ENCODE measurements around the gene EP400.

EP400 gene

DNA sequence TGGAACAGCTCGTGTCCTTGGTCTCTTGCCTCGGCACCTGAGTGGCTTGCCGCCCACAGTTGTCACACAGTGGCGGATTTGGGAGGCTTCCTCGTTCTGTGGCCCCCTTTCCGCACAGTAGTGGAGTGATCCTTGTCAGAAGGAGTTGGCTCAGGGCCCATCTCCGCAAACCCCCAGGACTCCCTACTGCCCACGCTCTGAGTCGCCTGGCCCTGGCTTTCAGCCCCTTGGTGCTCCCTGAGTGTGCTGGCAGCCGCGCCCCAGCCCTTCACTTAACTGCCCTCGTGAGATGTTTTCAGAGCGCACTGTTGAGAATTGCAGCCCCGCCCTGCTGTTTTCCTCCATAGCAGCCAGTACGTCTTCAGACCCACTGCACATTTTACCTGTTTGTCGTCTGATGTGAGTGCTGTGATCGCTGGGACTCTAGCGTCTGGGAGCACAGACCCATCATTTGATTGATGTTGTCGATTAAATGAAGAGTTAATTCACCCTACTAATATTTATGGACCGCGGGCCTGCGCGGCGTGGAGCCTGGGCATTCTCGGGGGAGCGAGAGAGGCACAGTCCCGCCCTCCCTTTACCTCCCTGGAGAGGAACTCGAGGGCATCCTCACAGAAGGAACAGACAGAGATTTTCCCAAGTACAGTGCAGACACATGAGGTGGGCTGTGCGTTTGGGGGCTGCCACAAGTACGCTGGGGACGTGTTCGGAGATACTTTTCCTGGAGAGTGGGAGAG is 102.6 kb downstream of the EP400 start:
- no peak for DNase-seq

DNA sequence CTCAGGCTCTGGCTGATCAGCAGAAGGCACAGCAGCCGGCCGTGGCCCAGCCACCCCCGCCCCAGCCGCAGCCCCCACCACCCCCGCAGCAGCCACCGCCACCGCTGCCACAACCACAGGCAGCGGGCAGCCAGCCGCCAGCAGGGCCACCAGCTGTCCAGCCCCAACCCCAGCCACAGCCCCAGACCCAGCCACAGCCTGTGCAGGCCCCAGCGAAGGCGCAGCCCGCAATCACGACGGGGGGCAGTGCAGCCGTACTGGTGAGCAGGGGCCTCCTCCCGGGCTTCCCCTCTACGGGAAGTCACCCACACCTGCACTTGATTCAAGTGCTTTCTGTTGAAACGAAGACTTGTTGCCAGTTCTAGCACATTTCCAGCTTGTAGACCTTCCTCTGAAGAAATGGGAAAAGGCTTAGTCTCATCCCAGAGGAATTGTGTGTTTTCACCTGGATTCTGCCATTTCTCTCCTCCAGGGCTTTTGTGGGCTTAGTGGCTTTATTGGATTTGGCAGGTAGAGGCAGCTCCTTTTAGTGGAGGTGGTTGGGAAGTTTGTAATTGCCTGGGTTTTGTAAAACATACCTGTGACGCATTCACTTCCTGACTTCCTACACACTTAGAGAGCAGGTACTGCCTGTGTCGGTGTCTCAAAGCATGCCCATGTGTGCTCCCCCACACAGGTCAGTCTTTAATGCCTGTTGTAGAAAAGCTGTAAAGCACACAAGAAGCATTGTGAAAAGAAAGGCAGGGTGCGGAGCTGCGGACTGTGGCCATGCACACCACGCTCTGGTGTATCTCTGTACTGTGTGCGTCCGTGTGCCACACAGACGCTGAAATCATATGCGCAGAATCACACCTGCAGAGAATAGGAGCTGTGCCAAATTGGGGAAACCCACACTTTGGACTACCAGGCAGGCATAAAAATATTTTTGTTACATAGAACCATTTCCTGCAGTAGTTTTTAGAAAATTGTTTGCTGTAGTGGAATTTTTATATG is 103.9 kb downstream of the EP400 start:
- no peak for DNase-seq

DNA sequence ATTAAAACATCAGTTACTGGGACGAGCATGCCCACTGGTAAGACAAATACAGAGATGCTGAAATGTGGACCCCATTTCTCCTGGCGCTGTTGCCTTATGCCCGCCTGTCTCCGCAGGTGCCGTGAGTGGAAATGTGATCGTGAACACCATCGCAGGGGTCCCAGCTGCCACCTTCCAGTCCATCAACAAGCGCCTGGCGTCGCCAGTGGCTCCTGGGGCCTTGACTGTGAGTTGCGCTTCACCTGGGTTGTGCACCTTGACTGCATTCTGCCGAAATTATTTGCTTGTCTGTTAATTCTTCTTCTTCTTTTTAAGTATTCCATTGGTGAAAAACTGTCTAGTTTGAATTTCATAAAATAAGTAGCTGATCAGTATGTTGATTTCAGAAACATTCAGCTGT is 105.2 kb downstream of the EP400 start:
- no peak for DNase-seq

DNA sequence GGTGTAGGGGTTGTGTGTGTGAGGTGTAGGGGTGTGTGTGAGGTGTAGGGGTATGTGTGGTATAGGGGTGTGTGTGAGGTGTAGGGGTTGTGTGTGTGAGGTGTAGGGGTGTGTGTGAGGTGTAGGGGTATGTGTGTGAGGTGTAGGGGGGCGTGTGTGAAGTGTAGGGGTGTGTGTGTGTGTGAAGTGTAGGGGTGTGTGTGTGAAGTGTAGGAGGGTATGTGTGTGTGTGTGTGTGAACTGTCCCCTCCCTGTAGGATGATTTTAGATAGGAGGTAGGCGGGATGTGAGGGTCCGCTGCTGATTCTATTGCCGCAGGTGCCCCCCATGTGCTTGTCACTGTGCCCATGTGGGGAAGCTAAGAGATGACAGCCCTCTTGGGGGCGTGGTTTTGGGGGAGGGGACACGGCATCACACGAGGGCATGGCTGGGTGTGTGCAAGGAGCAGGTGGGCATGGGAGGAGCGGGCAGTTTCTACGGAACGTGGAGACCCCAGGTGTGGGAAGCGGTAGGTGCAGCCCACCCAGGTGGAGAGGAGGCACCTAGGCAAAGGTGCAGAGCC is 105.9 kb downstream of the EP400 start:
- no peak for DNase-seq

DNA sequence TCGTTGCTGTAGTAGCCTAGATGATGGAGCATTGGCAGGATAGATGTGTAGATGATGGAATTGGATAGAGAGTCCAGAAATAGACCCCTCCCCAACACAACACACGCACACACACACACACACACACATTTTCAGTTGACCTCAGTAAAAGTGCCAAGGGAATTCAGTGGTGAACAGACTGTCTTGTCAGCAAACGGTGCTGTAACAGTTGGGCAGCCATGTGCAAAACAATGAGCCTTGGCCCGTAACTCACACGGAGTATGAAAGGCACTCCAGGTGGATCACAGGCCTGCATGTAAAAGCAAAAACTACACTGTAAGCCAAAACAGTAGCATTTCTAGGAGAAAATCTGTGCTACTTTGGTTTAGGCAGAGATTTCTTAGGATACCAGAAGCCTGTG is 106.6 kb downstream of the EP400 start:
- DNase-seq, result no peak

DNA sequence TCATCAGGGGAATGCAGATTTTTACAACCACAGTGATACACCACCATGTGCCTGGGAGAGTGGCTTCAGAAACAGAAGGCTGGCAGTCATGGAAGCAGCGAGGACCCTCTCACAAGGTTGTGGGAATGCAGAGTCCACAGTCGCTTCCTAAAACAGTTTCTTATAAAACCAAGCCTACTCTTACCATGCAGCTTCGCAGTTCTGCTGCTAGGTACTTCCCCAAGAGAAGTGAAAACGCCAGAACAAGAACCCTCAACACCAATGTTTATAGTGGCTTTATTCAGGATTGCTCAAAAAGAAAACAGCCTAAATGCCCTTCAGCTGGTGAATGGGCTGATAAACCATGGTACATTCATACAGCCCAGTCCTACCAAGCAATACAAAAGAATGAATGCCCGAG is 107.2 kb downstream of the EP400 start:
- no peak for DNase-seq

DNA sequence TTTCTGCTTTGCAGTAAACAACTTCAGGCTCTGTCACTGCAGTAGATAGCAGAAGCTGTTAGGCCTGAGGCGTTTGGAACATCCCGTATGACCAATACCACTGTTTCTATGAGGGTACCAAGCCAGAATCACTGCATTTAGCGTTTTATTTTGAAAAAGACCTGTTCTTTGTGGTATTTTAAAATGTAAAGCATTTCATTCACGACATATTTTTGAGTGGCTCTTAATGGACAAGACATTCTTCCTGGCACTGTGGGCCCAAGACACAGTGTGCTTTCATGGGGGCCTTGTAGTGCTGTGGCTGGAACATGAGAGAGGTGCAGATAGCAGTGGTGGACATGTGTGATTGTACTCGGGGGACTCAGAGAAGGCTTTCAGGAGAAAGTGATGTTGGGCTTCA is 107.9 kb downstream of the EP400 start:
- no peak for DNase-seq

DNA sequence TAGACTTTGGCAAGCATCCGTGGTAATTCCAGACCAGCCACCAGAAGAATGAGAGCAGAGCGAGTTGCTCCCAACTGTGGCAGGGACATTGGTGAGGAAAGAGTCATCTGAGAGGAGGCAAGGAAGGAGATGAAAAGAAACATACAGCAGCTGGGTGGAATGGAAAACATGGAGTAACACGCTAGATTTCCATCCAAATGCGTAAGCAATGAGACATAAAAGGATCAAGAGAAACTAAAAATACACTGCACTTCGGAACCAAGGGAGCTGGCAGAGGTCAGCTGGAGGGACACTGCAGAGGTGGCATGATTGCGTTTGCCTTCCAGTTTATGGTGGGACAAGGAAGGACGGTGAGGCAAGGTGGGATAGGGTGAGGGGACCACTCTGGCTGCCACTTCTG is 111.5 kb downstream of the EP400 start:
- no peak for DNase-seq

DNA sequence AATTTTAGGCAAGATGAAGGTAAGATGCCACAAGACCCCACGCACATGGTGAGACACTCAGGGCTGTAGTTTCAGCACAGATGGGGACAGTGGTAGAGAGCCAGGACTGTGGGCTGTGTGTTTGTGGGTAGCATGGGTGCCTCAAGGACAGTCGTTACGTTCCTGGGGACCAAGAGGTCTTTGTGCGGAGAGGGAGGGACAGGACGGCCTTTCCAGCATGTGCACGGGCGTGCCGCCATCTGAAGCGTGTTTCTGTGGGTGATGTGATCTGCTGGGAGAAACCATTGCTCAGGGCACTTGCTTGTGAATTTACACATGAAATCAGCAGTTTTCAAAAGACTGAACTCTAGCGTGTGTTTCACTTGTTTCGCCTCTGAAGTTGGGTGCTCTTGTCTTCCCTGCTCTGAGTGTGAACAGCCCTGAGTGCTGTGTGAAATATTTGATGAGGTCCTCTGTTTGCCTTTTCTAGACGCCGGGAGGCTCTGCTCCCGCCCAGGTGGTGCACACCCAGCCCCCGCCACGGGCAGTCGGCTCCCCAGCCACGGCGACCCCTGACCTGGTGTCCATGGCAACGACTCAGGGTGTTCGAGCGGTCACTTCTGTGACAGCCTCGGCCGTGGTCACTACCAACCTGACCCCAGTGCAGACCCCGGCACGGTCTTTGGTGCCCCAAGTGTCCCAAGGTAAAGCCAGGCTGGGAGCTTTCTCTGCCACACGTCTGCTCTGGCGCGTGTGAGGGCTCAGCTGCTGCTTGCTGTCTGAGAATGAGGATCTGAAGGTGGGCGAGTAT is 112.1 kb downstream of the EP400 start:
- no peak for DNase-seq

DNA sequence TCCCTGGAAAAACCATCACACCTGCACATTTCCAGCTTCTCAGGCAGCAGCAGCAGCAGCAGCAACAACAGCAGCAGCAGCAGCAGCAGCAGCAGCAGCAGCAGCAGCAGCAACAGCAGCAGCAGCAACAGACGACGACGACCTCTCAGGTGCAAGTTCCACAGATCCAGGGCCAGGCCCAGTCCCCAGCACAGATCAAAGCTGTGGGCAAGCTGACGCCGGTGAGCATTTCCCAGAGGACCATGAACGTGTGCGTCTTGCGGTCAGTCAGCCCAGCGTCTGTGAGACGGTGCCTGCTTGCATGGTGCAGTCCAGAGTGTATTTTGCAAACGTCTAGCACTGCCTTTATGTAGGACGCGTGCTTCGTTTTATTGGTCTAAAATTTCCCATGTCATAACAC is 112.7 kb downstream of the EP400 start:
- DNase-seq, result no peak

DNA sequence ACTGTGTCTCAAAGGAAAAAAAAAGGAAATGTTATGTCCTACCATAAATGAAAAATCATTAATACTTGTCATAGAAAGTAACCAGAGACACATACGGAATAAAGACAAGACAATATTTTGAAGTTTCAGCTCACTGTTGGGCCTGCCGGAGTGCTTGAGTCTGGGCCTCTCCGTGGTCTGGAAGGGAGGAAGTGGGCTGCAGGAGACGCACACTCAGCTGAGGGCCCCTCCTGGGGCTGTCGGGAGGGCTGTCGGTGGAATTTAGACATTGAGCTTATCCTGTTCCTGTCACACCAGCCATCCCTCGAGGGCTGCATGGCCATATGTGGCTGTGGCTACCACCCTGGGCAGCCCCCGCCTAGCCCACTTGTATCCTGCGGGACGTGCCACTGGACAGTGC is 113.7 kb downstream of the EP400 start:
- DNase-seq, result no peak

DNA sequence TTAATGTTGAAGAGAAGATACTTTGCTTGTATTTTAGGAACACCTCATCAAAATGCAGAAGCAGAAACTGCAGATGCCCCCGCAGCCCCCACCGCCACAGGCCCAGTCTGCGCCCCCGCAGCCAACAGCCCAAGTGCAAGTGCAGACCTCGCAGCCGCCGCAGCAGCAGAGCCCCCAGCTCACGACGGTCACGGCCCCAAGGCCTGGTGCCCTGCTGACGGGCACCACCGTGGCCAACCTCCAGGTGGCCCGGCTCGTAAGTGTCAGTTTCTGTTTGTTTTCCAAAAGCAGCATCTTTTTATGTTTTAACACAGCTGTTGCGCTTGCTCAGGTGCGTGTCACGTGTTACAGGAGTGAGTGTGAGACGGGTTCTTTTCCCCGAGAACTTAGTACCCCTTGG is 114.9 kb downstream of the EP400 start:
- no peak for DNase-seq

DNA sequence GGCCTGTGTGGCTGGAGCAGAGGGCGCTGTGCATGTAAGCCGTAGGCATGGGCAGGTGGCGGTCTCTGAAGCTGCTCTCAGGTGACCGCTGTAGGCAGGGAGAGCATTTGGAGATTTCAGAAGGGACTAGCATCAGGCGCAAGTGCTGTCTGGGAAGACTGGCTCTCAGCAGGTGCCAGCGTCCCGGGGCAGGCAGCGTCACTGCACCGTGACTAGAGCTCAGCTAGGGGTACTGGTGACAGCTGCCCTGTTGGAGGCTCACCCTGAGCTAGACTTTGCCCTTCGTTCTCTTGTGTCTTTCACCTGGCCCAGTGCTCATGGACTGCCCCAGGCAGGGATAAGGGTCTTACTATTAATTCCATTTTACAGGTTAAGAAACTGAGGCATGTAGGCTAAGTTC is 115.5 kb downstream of the EP400 start:
- no peak for DNase-seq

DNA sequence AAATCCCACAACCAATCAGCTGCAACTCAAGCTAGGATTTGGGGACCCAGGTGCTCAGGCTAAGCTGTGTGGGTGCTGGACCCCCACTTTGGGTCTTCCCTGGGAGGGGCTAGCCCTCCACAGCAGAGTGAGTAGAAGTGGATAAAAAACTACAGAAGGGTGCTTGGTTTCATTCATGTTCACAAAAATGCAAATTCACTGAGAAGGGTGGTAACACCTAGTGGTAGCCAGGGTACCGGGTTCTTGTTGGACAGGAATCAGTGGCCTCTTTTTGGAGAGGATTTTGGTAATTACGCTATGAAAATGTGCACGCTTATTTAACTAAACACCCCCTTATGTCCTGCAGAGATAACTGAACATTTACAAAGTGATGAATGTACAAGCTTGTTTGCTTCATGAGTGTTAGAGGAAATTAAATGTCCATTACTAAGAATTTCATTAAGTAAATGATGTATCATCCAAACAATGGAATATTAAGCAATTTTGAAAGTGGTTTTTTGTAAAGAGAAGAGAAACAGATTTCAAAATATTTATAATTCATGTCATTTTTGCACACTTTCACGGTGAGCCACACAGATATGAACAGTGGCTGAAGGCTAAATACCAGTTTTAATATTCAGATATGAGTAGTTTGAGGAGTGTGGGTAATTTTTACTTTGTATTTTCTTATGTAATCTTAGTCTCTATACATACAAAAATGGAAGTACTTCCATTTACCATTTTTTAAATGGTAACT is 116.0 kb downstream of the EP400 start:
- no peak for DNase-seq

DNA sequence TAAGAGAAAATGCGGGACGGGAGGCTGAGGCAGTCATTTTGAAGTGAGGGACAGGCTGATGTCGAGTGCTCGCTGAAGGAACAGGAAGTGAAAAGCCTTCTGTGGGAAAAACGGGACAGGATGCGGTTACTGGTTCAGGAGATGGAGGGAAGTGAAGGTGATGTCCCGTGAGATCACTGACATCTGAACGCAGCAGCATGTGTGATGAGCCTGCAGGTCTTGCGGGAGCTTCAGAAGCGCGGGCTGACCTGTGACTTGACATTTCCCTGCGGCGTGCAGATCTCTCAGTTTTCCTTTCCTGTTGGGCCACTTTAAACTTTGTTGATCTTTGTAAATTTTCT is 116.6 kb downstream of the EP400 start:
- no peak for DNase-seq

DNA sequence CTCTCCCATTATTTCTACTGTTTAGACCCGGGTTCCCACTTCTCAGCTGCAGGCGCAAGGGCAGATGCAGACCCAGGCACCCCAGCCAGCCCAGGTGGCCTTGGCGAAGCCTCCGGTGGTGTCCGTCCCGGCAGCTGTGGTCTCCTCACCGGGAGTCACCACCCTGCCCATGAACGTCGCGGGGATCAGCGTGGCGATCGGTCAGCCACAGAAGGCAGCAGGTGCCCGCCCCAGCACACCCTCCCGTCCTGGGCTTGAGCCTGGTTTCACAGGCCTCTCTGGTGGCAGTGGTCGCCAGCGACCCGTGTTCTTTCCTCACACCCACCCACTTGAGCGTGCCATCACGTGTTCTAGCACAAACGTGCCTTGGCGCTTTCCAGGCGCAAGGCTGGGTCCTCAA is 117.0 kb downstream of the EP400 start:
- no peak for DNase-seq

DNA sequence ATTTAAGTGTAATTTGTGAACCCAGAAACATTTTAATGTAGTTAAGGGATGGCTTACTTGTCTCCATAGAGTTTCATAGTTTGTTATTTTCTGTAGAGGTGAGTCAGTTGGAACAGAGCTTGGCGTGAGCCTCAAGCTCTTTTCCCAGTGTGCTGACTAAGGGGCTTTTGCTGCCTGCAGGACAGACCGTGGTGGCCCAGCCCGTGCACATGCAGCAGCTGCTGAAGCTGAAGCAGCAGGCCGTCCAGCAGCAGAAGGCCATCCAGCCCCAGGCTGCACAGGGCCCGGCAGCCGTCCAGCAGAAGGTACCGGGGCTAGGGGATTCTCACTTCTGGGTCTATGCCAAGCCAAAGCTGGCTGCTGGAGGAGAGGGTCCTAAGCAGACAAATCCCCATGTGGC is 117.4 kb downstream of the EP400 start:
- DNase-seq, result no peak

DNA sequence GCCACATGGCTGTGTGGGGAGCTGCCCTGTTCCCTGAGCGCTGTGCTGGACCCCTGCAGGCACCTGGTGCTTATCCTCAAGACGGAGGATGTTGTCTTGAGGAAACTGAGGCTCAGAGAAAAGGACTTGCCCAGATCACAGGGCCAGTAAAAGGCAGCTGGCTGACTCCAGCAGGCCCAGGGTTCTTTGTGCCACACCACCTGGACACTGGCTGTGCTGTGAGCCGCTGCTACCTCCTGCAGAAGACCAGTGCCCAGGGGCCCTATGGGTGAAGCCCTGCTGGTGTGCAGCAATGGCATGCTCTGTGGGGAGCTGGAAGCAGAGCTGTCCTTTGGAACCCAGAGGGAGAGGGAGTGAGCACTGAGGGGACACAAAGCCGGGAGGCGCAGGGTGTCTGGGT is 118.5 kb downstream of the EP400 start:
- DNase-seq, result no peak

DNA sequence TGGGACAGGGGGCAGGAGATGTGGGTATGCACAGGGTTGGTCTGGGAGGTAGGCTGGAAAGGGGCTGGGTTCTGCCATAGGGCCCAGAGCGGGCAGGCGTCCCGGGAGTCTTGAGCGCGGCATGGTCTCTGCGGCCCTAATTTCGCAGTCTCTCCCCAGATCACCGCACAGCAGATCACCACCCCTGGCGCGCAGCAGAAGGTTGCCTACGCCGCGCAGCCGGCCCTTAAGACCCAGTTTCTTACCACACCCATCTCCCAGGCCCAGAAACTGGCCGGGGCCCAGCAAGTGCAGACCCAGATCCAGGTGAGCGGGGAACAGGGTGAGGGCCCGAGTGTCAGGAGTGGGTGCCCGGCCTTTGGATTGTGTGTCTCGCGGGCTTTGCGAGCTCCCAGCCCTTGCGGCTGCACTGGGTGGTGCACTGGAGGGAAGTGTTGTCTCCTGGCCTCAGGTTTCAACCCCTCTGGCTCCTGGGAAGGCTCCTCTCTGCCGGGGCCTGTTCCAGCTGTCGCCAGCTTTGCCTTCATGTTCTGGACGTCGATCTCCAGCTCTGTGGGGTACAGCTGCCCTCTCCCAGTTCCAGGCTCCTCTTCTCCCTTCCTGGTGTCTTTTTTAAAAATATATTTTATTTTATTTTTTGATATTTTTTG is 119.7 kb downstream of the EP400 start:
- no peak for DNase-seq

DNA sequence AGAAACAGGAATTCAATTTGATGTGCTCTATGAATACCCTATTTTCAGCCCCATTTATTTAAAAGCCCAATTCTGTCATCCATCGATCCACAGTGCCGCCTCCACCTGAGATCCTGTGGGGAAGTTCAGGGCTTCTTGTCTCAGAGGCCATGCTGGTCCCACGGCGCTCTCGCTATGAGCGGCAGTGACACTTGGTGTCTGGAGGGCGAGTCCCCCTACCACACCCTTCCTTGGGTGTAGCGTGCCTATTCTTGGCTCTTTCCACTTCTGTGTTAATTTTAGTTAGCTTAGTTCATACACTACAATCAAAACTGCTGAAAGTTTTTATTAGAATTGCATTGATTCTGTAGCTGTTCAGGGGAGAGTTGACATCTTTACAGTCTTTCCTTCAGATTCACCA is 120.6 kb downstream of the EP400 start:
- DNase-seq, result no peak

DNA sequence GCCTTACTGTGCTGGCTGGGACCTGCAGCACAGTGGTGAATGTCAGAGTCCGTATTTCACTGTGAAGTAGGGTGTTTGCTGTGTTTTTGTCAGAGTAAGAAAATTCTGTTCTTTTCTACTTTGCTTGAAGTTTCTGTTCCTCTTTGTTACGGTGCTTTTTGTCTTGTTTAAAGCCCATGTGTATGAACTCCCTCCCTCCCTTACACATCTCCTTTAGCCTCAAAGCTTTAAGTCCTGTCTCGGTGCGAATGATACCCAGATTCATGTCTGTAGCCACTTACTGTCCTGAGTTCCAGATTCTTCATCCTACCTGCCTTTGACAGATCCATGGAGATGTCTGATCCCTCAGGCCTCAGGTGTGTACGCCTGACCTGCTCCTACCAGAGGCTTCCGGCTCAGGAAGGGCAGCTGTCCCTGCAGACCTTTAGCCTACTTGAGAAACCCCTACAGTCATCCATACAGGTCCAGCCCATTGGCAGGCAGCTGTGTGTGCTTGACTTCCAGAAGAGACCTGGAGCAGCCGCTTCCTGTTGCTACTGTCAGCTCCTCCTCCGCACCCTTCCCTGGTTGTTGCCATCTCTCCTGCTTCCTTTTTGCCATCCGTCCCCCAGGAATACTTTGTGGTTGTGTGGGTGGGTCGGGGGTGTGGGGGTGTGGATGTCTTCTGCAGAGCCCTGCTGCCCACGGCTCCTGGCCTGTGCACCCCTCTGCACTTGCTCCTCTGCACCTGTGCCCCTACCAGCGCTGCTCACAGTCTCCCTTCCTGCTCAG is 121.5 kb downstream of the EP400 start:
- no peak for DNase-seq

All from T-helper 9 cell (primary cell).